Measurements from ENCODE around the gene GNA14.

DNA sequence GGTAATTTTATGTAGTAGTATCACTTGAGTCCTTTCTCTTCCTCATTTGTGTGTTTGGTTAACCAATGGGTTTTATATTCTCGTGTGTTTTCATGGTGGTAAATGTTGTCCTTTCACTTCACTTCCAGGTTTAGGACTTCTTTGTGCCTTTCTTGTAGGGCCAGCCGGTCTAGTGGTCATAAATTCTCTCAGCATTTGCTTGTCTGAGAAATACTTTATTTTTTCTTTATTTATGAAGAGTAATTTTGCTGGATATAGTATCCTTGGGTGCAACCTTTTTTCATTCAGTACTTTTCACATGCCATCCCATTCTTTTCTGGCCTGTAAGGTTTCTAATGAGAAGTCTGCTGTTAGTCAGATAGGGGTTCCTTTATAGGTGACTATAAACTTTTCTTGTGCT lies 107.1 kb downstream of the GNA14 start:
- TF ChIP-seq, protein P1, sequence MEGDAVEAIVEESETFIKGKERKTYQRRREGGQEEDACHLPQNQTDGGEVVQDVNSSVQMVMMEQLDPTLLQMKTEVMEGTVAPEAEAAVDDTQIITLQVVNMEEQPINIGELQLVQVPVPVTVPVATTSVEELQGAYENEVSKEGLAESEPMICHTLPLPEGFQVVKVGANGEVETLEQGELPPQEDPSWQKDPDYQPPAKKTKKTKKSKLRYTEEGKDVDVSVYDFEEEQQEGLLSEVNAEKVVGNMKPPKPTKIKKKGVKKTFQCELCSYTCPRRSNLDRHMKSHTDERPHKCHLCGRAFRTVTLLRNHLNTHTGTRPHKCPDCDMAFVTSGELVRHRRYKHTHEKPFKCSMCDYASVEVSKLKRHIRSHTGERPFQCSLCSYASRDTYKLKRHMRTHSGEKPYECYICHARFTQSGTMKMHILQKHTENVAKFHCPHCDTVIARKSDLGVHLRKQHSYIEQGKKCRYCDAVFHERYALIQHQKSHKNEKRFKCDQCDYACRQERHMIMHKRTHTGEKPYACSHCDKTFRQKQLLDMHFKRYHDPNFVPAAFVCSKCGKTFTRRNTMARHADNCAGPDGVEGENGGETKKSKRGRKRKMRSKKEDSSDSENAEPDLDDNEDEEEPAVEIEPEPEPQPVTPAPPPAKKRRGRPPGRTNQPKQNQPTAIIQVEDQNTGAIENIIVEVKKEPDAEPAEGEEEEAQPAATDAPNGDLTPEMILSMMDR (IDR thresholded peaks at IDR 0.05; ENCODE audit: poor library complexity, severe bottlenecking) = no peak
- TF ChIP-seq RAD21 (conservative IDR thresholded peaks at IDR 0.05) = no peak
- TF ChIP-seq SMC3 (conservative IDR thresholded peaks at IDR 0.05; ENCODE audit: poor library complexity) = no peak
- no peak for TF ChIP-seq EZH2 (IDR thresholded peaks at IDR 0.05; ENCODE audit: borderline replicate concordance, insufficient read depth, low read length, poor library complexity, severe bottlenecking)
- no peak for TF ChIP-seq EP300 (conservative IDR thresholded peaks at IDR 0.05; ENCODE audit: poor library complexity, severe bottlenecking)
- TF ChIP-seq, protein P2, sequence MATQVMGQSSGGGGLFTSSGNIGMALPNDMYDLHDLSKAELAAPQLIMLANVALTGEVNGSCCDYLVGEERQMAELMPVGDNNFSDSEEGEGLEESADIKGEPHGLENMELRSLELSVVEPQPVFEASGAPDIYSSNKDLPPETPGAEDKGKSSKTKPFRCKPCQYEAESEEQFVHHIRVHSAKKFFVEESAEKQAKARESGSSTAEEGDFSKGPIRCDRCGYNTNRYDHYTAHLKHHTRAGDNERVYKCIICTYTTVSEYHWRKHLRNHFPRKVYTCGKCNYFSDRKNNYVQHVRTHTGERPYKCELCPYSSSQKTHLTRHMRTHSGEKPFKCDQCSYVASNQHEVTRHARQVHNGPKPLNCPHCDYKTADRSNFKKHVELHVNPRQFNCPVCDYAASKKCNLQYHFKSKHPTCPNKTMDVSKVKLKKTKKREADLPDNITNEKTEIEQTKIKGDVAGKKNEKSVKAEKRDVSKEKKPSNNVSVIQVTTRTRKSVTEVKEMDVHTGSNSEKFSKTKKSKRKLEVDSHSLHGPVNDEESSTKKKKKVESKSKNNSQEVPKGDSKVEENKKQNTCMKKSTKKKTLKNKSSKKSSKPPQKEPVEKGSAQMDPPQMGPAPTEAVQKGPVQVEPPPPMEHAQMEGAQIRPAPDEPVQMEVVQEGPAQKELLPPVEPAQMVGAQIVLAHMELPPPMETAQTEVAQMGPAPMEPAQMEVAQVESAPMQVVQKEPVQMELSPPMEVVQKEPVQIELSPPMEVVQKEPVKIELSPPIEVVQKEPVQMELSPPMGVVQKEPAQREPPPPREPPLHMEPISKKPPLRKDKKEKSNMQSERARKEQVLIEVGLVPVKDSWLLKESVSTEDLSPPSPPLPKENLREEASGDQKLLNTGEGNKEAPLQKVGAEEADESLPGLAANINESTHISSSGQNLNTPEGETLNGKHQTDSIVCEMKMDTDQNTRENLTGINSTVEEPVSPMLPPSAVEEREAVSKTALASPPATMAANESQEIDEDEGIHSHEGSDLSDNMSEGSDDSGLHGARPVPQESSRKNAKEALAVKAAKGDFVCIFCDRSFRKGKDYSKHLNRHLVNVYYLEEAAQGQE (IDR thresholded peaks at IDR 0.05; ENCODE audit: borderline replicate concordance) = no peak
- TF ChIP-seq POLR2AphosphoS5 (IDR thresholded peaks at IDR 0.05) = no peak
- TF ChIP-seq TAF1 (IDR thresholded peaks at IDR 0.05; ENCODE audit: low read depth) = no peak
- TF ChIP-seq MXI1 (conservative IDR thresholded peaks at IDR 0.05; ENCODE audit: poor library complexity, severe bottlenecking) = no peak
